Medulla oblongata (tissue), 1 donor: ENCODE data around the gene USF2.

Experiments
- DNase-seq: peaks from one replicate; pipeline ENCODE4 v3.0.0-alpha.2; 2015; ENCODE audit errors: extremely low spot score

Gene USF2

DNA sequence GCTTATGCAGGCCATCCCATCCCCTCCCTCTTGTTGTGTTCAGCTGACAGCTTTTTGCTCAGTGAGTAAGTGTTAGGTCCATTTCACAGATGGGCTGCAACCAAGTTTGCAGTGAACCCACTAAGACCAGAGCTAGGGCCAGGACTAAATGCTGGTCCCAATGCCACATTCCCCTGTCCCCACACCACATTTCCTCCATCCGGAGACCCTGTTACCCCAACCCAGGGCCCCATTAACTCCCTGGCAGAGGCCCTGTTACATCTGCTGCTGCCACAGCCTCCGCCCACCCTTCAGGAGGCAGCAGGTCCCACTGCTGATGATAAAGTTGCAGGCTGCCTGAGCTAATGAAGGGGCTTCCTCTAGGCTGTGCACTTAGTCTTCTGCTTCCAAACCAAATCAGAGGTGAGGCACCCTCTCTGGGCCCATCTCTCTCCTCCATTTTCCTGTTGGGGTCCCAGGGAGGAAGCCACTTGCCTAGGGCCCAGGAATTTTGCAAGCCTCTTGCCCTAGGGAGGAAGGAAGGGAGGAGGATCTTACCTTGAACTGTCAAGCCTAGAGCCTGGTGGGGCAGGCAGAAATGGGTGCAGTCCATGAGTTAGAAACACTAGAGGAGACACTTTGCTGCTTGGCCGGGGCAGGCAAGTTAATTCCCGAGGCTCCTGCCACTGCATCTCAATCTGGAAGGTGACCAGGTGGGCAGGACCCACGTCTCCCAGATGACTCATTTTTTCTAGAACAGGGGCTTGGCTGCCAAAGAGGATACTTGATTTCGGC is 3.4 kb upstream of the USF2 start:
- DNase-seq, result no peak

DNA sequence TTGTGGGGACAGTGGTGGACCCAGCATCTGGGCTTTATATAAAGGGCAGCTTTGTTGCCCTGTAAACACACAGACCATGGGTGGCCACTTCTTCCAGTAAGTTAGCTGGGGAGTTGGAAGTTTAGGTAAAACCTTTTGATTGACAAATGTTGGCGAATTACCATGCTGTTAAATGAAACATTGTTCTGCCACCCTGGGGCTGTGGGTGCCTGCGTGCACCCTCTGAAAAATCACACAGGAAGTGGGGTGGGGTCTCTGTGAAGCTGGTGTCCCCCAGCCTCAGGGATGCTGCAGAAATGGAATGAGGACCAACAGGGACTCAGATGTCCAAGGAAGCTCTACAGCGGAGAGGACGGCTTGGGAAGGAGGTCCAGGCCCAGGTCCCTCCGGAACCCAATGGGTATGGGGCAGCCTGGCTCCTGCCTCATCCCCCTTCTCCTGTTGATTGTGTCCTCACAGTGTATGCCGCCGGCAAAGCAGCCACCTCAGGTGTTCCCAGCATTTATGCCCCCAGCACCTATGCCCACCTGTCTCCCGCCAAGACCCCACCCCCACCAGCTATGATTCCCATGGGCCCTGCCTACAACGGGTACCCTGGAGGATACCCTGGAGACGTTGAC is 2.8 kb upstream of the USF2 start:
- no peak for DNase-seq

DNA sequence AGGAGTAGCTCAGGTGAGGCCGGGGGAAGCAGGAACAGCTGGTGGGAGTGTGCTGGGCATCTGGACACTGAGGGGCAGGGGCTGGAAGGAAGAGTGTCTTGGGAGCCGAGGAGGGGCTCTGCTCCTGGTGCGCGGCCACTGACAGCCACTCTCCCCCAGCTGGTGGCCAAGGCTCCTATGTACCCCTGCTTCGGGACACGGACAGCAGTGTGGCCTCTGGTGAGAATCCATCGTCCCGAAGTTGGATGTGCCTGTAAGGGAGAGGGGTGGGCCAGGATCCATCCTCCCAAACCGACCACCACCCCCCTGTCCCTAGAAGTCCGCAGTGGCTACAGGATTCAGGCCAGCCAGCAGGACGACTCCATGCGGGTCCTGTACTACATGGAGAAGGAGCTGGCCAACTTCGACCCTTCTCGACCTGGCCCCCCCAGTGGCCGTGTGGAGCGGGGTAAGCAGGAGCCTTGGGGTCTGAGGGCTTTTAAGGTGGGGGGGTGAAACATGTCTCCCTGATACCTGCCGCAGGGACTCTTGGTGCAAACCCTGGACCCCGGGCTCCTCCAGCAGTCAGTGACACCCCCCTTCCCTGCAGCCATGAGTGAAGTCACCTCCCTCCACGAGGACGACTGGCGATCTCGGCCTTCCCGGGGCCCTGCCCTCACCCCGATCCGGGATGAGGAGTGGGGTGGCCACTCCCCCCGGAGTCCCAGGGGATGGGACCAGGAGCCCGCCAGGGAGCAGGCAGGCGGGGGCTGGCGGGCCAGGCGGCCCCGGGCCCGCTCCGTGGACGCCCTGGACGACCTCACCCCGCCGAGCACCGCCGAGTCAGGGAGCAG is 2.0 kb upstream of the USF2 start:
- no peak for DNase-seq

DNA sequence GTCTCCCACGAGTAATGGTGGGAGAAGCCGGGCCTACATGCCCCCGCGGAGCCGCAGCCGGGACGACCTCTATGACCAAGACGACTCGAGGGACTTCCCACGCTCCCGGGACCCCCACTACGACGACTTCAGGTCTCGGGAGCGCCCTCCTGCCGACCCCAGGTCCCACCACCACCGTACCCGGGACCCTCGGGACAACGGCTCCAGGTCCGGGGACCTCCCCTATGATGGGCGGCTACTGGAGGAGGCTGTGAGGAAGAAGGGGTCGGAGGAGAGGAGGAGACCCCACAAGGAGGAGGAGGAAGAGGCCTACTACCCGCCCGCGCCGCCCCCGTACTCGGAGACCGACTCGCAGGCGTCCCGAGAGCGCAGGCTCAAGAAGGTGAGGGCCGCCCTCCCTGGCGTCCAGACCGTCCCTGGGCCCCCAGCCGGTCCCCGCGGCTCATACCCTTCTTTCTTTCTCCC is 1.4 kb upstream of the USF2 start:
- DNase-seq, result no peak

DNA sequence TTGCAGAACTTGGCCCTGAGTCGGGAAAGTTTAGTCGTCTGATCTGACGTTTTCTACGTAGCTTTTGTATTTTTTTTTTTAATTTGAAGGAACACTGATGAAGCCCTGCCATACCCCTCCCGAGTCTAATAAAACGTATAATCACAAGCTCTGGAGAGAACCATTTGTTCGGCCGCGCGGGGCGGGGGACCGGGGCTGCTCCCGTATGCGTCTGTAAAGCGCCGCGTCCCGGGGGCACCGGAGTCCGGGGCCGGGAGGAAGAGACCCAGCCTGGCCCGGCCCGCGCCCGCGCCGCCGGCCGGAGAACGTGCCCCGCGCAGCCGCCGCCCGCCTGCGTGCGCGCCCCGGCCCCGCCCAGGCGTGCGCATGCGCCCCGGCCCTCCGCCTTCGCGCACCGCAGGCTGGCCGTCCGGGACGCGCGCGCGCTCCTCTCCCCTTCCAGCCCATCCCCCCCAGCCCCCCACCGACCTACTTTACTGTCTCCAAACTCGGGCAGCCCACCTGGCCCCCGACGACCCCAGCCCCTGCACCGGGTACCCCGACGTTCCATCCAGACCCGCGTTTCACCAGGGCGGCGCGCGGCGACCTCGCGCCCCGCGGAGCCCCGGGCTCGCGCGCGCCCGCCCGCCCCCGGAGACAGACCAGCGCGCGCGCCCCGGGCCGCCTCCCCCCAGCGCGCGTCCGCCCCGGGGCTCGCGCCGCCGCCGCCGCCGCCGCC is 785 bp upstream of the USF2 start:
- peak; percentile 67 for DNase-seq

DNA sequence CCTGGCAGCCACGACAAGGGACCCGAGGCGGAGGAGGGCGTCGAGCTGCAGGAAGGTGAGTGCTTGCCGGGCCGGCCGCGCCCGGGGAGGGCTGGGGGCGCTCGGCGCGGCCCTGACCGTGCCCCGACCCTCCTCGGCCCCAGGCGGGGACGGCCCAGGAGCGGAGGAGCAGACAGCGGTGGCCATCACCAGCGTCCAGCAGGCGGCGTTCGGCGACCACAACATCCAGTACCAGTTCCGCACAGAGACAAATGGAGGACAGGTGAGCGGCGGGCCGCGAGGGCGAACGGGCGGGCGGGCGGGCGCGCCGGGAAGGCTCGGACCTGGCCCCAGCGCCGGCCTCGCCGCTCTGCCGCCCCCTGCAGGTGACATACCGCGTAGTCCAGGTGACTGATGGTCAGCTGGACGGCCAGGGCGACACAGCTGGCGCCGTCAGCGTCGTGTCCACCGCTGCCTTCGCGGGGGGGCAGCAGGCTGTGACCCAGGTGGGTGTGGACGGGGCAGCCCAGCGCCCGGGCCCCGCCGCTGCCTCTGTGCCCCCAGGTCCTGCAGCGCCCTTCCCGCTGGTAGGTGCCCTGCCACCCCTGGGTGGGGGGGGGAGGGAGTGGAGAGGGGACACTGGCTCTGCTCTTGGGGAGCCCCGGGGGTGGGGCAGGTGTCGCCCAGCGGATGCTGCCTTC is 816 bp downstream of the USF2 start:
- peak; percentile 82 for DNase-seq

DNA sequence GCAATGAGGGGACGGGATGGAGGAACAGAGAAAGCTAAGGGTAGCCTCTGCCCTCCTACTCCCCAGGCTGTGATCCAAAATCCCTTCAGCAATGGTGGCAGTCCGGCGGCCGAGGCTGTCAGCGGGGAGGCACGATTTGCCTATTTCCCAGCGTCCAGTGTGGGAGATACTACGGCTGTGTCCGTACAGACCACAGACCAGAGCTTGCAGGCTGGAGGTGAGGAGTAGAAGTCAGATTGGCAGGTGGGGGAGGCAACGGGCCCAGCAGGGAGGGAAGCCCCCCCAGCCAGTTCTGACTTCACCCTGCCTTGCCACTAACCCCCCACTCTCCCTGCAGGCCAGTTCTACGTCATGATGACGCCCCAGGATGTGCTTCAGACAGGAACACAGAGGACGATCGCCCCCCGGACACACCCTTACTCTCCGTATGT is 1.6 kb downstream of the USF2 start:
- no peak for DNase-seq

DNA sequence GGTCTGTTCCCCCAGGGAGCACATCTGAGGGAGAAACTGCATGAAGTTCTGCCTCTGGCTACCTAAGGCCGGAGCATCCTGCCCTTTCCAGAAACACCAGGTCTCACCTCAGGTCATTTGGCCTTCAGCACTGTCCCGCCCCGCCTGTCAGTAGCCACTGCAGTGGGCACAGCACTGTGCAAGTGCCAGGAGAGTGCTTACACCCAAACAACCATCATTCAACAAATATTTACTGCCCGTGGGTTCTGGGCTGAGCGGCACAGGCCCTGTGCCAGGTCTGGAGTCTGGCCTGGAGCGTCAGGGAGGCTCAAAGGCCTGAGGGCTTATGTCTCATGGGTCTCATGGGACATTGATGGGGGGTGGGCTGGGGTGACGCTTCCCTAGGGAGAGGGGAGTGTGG is 2.8 kb downstream of the USF2 start:
- DNase-seq, result no peak

DNA sequence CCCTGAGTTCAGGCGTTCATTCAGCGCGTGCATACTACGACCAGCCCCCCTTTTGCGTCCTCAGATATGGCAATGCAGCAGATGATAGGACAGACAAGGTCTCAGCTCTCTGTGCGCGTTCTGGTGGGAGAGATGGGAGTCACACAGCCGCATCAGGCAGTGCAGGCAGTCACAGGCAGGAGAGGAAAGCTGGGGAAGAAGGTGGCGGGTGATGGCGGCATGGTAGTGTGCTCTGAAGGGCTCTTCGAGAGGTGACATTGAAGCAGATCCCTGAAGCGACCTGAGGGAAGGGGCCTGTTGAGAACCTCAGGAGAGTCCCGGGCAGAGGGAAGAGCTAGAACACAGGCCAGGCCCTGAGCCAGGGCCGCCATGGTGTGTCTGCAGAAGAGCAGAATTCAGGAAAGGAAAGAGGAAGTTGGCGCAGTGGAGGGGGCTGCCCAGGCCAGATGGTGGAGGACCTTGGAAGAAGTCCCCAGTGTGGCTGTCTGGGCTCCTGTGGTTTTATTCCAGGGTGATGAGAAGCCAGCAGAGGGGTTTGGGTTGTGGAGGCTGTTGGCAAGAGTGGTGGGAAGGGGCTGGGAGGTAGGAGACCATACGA is 3.5 kb downstream of the USF2 start:
- DNase-seq, result peak; percentile 73

DNA sequence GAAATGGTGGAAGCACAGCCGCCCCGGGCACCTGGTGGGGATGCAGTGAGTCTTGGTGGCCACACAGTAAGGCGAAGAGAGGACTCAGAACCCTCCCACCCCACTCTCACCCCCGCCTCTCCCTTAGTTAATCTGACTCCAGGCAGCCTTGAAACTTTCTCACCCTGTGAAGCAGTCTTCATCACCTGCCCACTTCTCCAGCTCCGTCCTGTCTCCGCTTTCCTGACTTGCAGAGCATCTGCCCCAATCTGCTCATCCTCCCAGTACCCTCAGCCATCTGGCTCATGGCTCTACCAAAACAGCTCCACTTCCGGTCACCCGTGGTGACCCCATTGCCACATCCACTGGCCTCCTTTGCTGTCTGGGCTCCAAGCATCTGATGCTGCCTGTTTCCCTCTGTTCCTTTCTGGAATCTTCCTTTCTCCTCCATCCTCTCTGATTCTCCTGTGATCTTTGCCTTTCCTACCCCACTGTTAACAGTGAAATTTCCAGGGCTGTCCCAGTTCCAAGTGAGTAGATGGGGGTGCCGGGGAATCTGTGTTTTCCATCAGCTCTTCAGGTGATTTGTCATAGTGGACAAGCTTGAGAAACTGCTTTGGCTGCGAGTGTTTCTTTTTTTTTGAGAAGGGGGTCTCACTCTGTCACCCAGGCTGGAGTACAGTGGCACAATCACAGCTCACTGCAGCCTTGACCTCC is 4.3 kb downstream of the USF2 start:
- DNase-seq, result no peak

DNA sequence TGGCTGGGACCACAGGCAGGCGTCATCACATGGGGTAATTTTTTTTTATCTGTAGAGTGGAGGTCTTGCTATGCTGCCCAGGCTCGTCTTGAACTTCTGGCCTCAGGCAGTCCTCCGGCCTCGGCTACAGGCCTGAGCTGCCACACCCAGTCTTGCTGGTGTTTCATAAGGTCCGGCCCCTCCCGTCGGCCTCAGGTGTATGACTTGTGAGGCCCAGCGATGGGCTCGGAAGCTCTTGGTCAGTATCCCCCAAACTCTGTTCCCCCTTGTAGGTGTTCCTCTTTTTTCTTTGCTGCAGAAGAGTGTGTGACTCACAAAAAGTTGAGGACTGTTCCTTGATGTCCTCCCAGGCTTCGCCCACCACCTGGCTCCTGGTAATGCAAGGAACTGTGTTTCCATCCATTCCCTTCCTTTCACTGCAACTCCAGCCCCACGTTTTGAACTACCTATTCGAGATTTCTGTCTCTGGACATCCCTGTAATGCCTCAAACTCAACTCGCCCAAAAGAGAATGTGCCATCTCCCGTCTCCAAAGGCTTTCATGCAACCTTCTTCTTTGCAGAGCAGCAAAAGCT is 5.0 kb downstream of the USF2 start:
- DNase-seq, result no peak

DNA sequence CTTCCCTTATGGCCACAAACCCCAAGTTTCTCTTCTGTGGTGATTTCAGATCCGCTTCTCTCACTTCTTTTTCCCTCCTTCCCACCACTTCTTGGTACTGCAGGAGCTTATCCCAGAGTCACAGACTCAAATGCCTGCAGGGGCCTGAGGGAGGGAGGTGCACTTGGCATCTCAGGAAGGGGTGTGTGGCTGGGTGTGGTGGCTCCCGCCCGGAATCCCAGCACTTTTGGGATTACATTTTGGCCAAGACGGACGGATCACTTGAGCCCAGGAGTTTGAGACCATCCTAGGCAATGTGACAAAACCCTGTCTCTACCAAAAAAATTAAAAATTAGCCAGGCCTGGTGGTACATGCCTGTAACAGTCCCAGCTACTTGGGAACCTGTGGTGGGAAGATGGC is 5.6 kb downstream of the USF2 start:
- no peak for DNase-seq

DNA sequence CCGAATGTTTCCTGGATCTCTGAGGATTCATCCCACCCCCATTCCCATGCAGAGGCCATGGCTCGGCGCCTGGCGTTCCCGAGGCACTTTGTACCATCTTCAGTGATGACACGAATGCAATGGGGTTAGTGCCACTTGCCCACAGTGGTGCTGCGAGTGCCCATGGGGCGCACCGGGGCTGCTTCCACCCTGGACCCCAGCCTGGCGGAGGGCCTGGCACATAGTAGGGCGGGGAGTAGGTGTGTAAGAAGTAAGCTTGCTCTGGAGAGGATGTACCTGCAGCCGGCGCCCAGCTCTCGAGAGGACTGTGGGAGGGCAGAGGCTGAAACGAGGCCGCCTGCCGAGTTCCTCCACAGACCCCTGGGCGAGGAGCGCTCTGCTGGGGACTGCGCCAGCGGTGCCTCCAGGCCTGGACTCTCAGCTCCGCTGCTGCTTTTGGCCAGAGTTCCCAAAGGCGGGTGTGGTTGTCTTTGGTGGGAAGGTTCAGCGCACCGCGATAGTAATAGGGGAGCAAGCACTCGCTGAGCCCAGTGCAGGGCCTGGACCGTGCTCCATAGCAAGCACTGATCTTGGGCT is 8.0 kb downstream of the USF2 start:
- no peak for DNase-seq

DNA sequence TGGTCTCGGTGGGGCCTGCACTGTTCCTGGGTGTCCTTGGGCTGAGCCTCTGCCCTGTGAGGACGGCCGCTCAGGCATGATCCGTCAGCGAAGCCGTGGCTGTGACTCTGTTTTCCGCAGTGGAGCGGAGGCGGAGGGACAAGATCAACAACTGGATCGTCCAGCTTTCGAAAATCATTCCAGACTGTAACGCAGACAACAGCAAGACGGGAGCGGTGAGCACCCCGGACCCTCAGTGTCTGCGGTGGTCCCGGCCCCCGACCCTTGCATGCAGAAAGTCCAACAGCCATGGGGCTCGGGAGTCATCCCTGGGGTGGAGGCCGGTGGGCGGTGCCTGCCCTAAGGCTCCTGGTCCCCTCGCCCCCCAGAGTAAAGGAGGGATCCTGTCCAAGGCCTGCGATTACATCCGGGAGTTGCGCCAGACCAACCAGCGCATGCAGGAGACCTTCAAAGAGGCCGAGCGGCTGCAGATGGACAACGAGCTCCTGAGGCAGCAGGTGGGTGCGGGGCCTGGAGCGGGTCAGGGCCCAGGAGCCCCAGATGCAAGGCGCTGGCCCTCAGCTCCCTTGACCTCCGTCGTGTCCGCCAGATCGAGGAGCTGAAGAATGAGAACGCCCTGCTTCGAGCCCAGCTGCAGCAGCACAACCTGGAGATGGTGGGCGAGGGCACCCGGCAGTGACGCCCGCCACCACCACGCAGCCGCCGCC is 10.0 kb downstream of the USF2 start:
- DNase-seq, result no peak

DNA sequence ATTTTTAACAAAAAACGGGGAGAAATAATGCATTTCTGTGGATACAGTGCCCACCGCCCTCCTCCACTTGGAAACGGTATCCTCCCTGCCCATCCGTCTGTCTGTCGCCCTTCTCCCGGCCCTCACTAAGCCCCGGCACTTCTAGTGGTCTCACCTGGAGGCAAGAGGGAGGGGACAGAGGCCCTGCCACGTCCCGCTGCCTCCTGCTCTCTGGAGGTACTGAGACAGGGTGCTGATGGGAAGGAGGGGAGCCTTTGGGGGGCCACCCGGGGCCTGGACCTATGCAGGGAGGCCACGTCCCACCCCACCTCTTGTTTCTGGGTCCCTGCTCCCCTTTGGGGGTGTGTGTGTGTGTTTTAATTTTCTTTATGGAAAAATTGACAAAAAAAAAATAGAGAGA is 10.6 kb downstream of the USF2 start:
- no peak for DNase-seq

DNA sequence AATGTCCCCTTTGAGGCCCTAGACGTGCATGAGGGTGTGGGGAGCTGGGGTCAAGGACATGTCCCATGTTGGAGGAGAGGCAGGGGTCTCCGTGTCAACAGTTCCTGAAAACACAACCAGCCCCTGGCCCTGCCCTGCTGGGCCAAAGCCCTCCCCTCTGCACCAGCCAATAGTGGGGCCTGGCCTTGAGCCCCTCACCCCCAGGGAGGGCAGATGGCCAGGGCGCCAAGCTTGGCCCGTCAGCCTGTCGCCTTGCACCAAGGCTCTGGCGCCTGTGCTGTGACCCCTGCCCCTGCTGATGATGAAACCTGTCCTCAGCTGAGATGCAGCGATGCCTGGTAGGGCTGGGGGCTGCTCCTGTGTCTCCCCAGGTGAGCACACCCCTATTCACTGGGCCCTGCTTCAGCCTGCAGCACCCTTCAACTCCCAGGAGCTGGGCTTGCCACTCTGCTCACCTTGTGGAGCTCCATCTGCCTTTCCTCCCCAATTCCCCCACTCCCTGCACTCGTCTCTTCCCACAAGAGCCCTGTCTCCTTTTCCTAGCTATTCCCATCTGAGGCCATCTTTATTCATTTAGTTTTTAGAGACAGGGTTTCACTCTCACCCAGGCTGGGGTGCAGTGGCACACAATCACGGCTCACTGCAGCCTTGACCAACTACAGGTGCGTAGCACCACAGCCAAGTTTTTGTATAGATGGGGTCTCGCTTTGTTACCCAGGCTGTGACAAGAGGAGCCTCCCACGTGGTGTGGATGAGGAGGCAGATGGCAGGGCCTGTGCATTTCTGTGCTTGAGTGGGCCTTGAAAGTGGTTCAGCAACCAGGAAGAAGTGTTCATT is 11.4 kb downstream of the USF2 start:
- DNase-seq, result no peak

DNA sequence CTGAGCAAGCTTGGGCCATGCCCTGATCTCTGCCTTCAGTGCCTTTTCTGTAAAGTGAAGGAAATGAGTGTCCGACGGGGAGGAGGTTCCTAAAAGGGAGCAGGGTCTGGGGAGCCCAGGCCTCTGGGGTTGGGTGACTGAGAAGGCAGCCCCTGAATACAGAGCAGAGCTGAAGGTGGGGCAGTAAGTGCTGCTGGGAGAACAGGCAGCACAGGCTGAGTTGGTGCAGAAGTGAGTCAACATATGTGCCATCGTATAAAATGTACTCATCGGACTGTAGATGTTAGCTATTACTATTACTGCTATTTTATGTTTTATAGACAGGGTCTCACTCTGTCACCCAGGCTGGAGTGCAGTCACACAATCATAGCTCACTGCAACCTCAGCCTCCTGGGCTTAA is 12.5 kb downstream of the USF2 start:
- no peak for DNase-seq
